SK-N-SH (cell line): ENCODE measurements around the gene PAIP1. TPM values are rescaled to one million over a fixed set of nuclear protein-coding genes. Genes with fewer than 3 reads are reported as not detected.

Source experiments
- CTCF ChIA-PET: fragments of 300-600, 350-600 bp; formaldehyde crosslinking; extraction: SDS; loops from one replicate; lab custom pipeline; 2021; lab: Yijun Ruan, JAX
- POLR2A ChIA-PET: fragments of 350-600 bp; sonication (Branson Sonifier 250); formaldehyde crosslinking; extraction: SDS; loops from one replicate; lab custom pipeline; 2020; ENCODE audit warnings: antibody characterized with exemption, inconsistent platforms; lab: Yijun Ruan, JAX
- DNase-seq: peaks from one replicate; pipeline ENCODE4 v3.0.0; 2012
- H2AFZ ChIP-seq: fragments of 200-600 bp; sonication (generic); 2 replicates; pipeline ENCODE4 v1.8.1; 2016; ENCODE audit warnings: antibody characterized with exemption, mild to moderate bottlenecking, low read depth
- H3F3A ChIP-seq: fragments of 200-600 bp; sonication (generic); replicated peaks from 2 replicates; pipeline ENCODE3; 2016; ENCODE audit warnings: antibody characterized with exemption, mild to moderate bottlenecking; ENCODE audit not compliant: insufficient read depth
- H3K27ac ChIP-seq, 2 experiments: fragments of 200-500 bp in 1 of 2; fragments of 200-600 bp in 1 of 2; sonication (Bioruptor generic) in 1 of 2; sonication (generic), shearing (Covaris generic) in 1 of 2; 2 replicates each; pipeline versions ENCODE4 v1.5.1 to v1.6.1; 2014 to 2016; ENCODE audit warnings: low read depth in 2 of 2, inconsistent platforms in 1 of 2, low read length in 1 of 2, mild to moderate bottlenecking in 1 of 2, mixed read lengths in 1 of 2
- H3K27me3 ChIP-seq: fragments of 200-600 bp; sonication (generic), shearing (Covaris generic); 2 replicates; pipeline ENCODE4 v1.6.1; 2016; ENCODE audit warnings: mixed run types; ENCODE audit not compliant: insufficient read depth
- H3K36me3 ChIP-seq, 2 experiments: fragments of 200-500 bp in 1 of 2; fragments of 200-600 bp in 1 of 2; sonication (Bioruptor generic) in 1 of 2; sonication (generic) in 1 of 2; replicated peaks in 1 of 2; 2 replicates each; pipeline versions ENCODE3 to v1.5.1; 2014 to 2016; ENCODE audit warnings: low read length in 1 of 2, mild to moderate bottlenecking in 1 of 2; ENCODE audit not compliant: insufficient read depth in 2 of 2, control insufficient read depth in 1 of 2
- H3K4me1 ChIP-seq, 2 experiments: fragments of 200-500 bp in 1 of 2; fragments of 200-600 bp in 1 of 2; sonication (Bioruptor generic) in 1 of 2; sonication (generic), shearing (Covaris generic) in 1 of 2; 2 replicates each; pipeline versions ENCODE4 v1.5.1 to v1.6.1; 2014 to 2016; ENCODE audit warnings: low read depth in 1 of 2, low read length in 1 of 2, mixed run types in 1 of 2; ENCODE audit not compliant: insufficient read depth in 2 of 2, control insufficient read depth in 1 of 2
- H3K4me2 ChIP-seq: fragments of 200-600 bp; sonication (generic), shearing (Covaris generic); 2 replicates; pipeline ENCODE4 v1.6.1; 2017; ENCODE audit warnings: mixed run types
- H3K4me3 ChIP-seq, 2 experiments: fragments of 200-500 bp in 1 of 2; fragments of 200-600 bp in 1 of 2; sonication (Bioruptor generic) in 1 of 2; sonication (generic), shearing (Covaris generic) in 1 of 2; 2 replicates each; pipeline versions ENCODE4 v1.5.1 to v1.8.1; 2014 to 2016; ENCODE audit warnings: low read depth in 2 of 2, inconsistent platforms in 1 of 2, low read length in 1 of 2, mild to moderate bottlenecking in 1 of 2, mixed read lengths in 1 of 2, moderate library complexity in 1 of 2
- H3K79me2 ChIP-seq: fragments of 200-600 bp; sonication (generic); 2 replicates; pipeline ENCODE4 v1.8.1; 2017; ENCODE audit warnings: mild to moderate bottlenecking; ENCODE audit not compliant: insufficient read depth
- H3K9ac ChIP-seq: fragments of 200-600 bp; sonication (generic); 2 replicates; pipeline ENCODE4 v1.6.1; 2017; ENCODE audit warnings: mixed run types
- H3K9me2 ChIP-seq: fragments of 200-600 bp; sonication (generic); 2 replicates; pipeline ENCODE4 v1.6.1; 2017; ENCODE audit warnings: mixed run types
- H3K9me3 ChIP-seq: fragments of 200-600 bp; sonication (generic); 2 replicates; pipeline ENCODE4 v1.6.1; 2017; ENCODE audit warnings: mixed run types, mild to moderate bottlenecking, moderate library complexity
- H4K20me1 ChIP-seq: fragments of 200-600 bp; sonication (generic); 2 replicates; pipeline ENCODE4 v1.6.1; 2017; ENCODE audit warnings: mild to moderate bottlenecking, mixed run types; ENCODE audit not compliant: insufficient read depth
- CHD2 ChIP-seq: fragments of 150-350 bp; IDR thresholded peaks from 2 replicates; pipeline ENCODE4 v1.6.1; 2018; ENCODE audit warnings: low read length; ENCODE audit not compliant: partially characterized antibody
- CTCF ChIP-seq: fragments of 200-600 bp; sonication (generic); IDR thresholded peaks from 2 replicates; pipeline ENCODE4 v1.6.1; 2017; ENCODE audit warnings: antibody characterized with exemption, mild to moderate bottlenecking, moderate library complexity
- ELF1 ChIP-seq: IDR thresholded peaks from 2 replicates; pipeline ENCODE4 v1.4.0; 2012
- EP300 ChIP-seq, 2 experiments: IDR thresholded peaks; 2 replicates each; pipeline versions ENCODE4 v1.4.0 to v1.6.1; 2012; ENCODE audit warnings: borderline replicate concordance in 1 of 2, low read depth in 1 of 2, low read length in 1 of 2
- EZH2phosphoT487 ChIP-seq: fragments of 200-600 bp; sonication (generic); IDR thresholded peaks from 2 replicates; pipeline ENCODE4 v1.6.1; 2017; ENCODE audit warnings: low read depth, mixed run types, mild to moderate bottlenecking, antibody characterized with exemption, moderate library complexity, borderline replicate concordance
- FOXJ3 ChIP-seq: sonication (generic); formaldehyde crosslinking; IDR thresholded peaks from 2 replicates; pipeline ENCODE4 v1.5.1; 2020; ENCODE audit warnings: mild to moderate bottlenecking, missing genetic modification reagents
- FOXM1 ChIP-seq: IDR thresholded peaks from 2 replicates; pipeline ENCODE4 v1.4.0; 2012; ENCODE audit warnings: low read depth, mild to moderate bottlenecking
- GABPA ChIP-seq: IDR thresholded peaks from 2 replicates; pipeline ENCODE4 v1.4.0; 2012; ENCODE audit warnings: low read depth, mild to moderate bottlenecking
- GATA2 ChIP-seq: sonication (generic); formaldehyde crosslinking; IDR thresholded peaks from 2 replicates; pipeline ENCODE4 v1.5.0; 2020; ENCODE audit warnings: mild to moderate bottlenecking, missing genetic modification reagents
- IRF3 ChIP-seq: fragments of 150-350 bp; IDR thresholded peaks from 2 replicates; pipeline ENCODE4 v1.6.1; 2016; ENCODE audit warnings: mild to moderate bottlenecking, low read depth, low read length
- JUND ChIP-seq: IDR thresholded peaks from 2 replicates; pipeline ENCODE4 v1.4.0; 2012
- MAX ChIP-seq: IDR thresholded peaks from 2 replicates; pipeline ENCODE4 v1.4.0; 2012; ENCODE audit warnings: low read depth
- MEF2A ChIP-seq: IDR thresholded peaks from 2 replicates; pipeline ENCODE4 v1.4.0; 2012; ENCODE audit warnings: low read depth, borderline replicate concordance
- MXI1 ChIP-seq: IDR thresholded peaks from 2 replicates; pipeline ENCODE4 v1.6.1; 2012; ENCODE audit warnings: mild to moderate bottlenecking, low read depth, low read length, improper control_type of control experiment
- NRF1 ChIP-seq: IDR thresholded peaks from 2 replicates; pipeline ENCODE4 v1.6.1; 2012; ENCODE audit warnings: low read depth, mild to moderate bottlenecking, low read length
- PBX3 ChIP-seq: IDR thresholded peaks from 2 replicates; pipeline ENCODE4; 2012
- POLR2AphosphoS5 ChIP-seq: IDR thresholded peaks from 2 replicates; pipeline ENCODE4 v1.6.1; 2012; ENCODE audit warnings: low read depth, low read length
- RAD21 ChIP-seq: IDR thresholded peaks from 2 replicates; pipeline ENCODE4 v1.6.1; 2012; ENCODE audit warnings: mild to moderate bottlenecking, low read length
- RCOR1 ChIP-seq: fragments of 150-350 bp; IDR thresholded peaks from 2 replicates; pipeline ENCODE4 v1.6.1; 2017; ENCODE audit warnings: antibody characterized with exemption, low read length
- REST ChIP-seq: IDR thresholded peaks from 2 replicates; pipeline ENCODE4 v1.6.1; 2012; ENCODE audit warnings: mild to moderate bottlenecking, low read depth, low read length, moderate library complexity
- SMC3 ChIP-seq: IDR thresholded peaks from 2 replicates; pipeline ENCODE4 v1.6.1; 2012; ENCODE audit warnings: low read depth, low read length, improper control_type of control experiment
- TAF1 ChIP-seq: IDR thresholded peaks from 2 replicates; pipeline ENCODE4 v1.6.1; 2012; ENCODE audit warnings: low read depth, mild to moderate bottlenecking, low read length, moderate library complexity, borderline replicate concordance
- USF1 ChIP-seq: IDR thresholded peaks from 2 replicates; pipeline ENCODE4 v1.4.0; 2012; ENCODE audit warnings: low read depth, borderline replicate concordance
- YY1 ChIP-seq: IDR thresholded peaks from 2 replicates; pipeline ENCODE4 v1.4.0; 2012; ENCODE audit warnings: low read depth, mild to moderate bottlenecking
- WGBS: methylation state at CpG from one replicate; pipeline ENCODE4 v1.1.6; 2017; ENCODE audit warnings: low lambda C conversion rate; 5-methylcytosine and 5-hydroxymethylcytosine counted together
- polyA plus RNA-seq, 3 experiments: library from polyadenylated mRNA; depleted of rRNA; stranded (reverse); fragments of >200 nt; gene quantifications; 2 replicates each; pipeline ENCODE4 v1.2.3, GENCODE V29; 2012

Gene PAIP1
- polyA plus RNA-seq, 1 of the 3 experiments (the other 2 are of a cell fraction), result 70.0 TPM

GRCh38 chr5:43483298-43484105 lies 73.4 kb downstream of the PAIP1 start, which contains the start of gene TMEM267:
Gene TMEM267, minus strand, starts transcription at chr5:43483865. Its CDS starts 29,896 bp downstream, at chr5:43453969.
- H3K27me3 ChIP-seq, result no peaks in the 10 kb centered on the region
- H3F3A ChIP-seq, result peaks cover 8% of the 10 kb centered on the region
- H3K4me2 ChIP-seq, result peak within 1 kb of the TSS; percentile 88
- peak; percentile 92 for DNase-seq
- peaks cover 8 to 14% of the 10 kb centered on the region in 2 experiments for H3K36me3 ChIP-seq
- H3K27ac ChIP-seq, result peak within 1 kb of the TSS; percentile 92 to 97
- POLR2A ChIA-PET, result interaction anchor here (0.6 to 2.7 kb wide), 12 partner anchors 9 to 538 kb away, joined by 3 to 30 read pairs (median 7); partner anchors contain the start of genes C5orf34, HMGCS1, NNT and ZNF131
- H3K79me2 ChIP-seq, result peaks cover 25% of the 10 kb centered on the region
- H3K9ac ChIP-seq, result peak within 1 kb of the TSS; percentile 90
- no peaks in the 10 kb centered on the region for H4K20me1 ChIP-seq
- H3K9me2 ChIP-seq, result no peaks in the 10 kb centered on the region
- no peaks in the 10 kb centered on the region for H3K9me3 ChIP-seq
- peak within 1 kb of the TSS; percentile 79 for H2AFZ ChIP-seq
- under 1% methylated on average over 42 of the region's 62 CpGs for WGBS
- H3K4me3 ChIP-seq, result peak within 1 kb of the TSS; percentile 76 to 85
- CTCF ChIA-PET, result interaction anchor here (0.6 to 3.0 kb wide), 35 partner anchors 8 to 1223 kb away, joined by 3 to 22 read pairs (median 5); partner anchors contain the start of genes C5orf34, NNT and ZNF131
- H3K4me1 ChIP-seq, result peaks cover 0 to 7% of the 10 kb centered on the region in 2 experiments; a peak in 2 of 4 replicates
- TF ChIP-seq ELF1 (no peak), JUND (no peak), YY1 (peak; percentile 15; the same call in 1 of the 2 replicates), CTCF (no peak), REST (0 out of 2 replicates have a peak, but pooled peaks have one; percentile 2), PBX3 (no peak), IRF3 (no peak), MEF2A (no peak), FOXM1 (no peak), SMC3 (no peak), CHD2 (no peak), FOXJ3 (CRISPR knock-in tag) (no peak), GATA2 (no peak), USF1 (no peak), RAD21 (0 out of 2 replicates have a peak, but pooled peaks have one; percentile 5), NRF1 (0 out of 2 replicates have a peak, but pooled peaks have one; percentile 3), MAX (peak; percentile 69), POLR2AphosphoS5 (peak; percentile 96), MXI1 (peak; percentile 60), EZH2phosphoT487 (no peak), TAF1 (peak; percentile 96), EP300 (IDR thresholded peaks at IDR 0.05; ENCODE audit: borderline replicate concordance in 1 of 2, low read depth in 1 of 2, low read length in 1 of 2) (0 out of 4 replicates have a peak, but pooled peaks of 1 of the 2 experiments have one; percentile 5), GABPA (peak; percentile 56; the same call in 1 of the 2 replicates), RCOR1 (no peak)
